B cell (primary cell): ENCODE measurements around the gene BCL7B. TPM values are rescaled to one million over a fixed set of nuclear protein-coding genes. Genes with fewer than 3 reads are reported as not detected.

Experiments
- ATAC-seq: fragments of 200-7000 bp; cut with Tn5 transposase; one replicate; pipeline ENCODE4 v1.10.0; 2021; ENCODE audit warnings: low read depth, mild to moderate bottlenecking, moderate number of reproducible peaks, moderate library complexity
- CTCF ChIA-PET: fragments of 350-600 bp; sonication (Branson Sonifier 250); formaldehyde crosslinking; loops from one replicate; lab custom pipeline; 2021; ENCODE audit warnings: antibody characterized with exemption, inconsistent platforms; lab: Charles Lee
- POLR2A ChIA-PET: fragments of 350-600 bp; sonication (Branson Sonifier 250); formaldehyde crosslinking; loops from one replicate; lab custom pipeline; 2021; ENCODE audit warnings: antibody characterized with exemption; lab: Charles Lee
- DNase-seq: peaks from one replicate; pipeline ENCODE4 v3.0.0; 2013
- H2AFZ ChIP-seq: 2 replicates; pipeline ENCODE4 v1.6.1; 2012; ENCODE audit warnings: mild to moderate bottlenecking, low read depth, low read length; ENCODE audit not compliant: insufficient read depth, poor library complexity, severe bottlenecking
- H3K27ac ChIP-seq, 2 donors: 1 replicate in 1 of 2; 2 replicates in 1 of 2; pipeline ENCODE4 v1.5.1; 2012 to 2013; ENCODE audit warnings: low read length in 2 of 2, mild to moderate bottlenecking in 2 of 2, moderate library complexity in 1 of 2
- H3K27me3 ChIP-seq, 4 experiments: fragments of 200-600 bp in 1 of 4; sonication (generic) in 1 of 4; replicated peaks in 1 of 4; 1 replicate in 2 of 4; 2 replicates in 2 of 4; pipeline versions ENCODE4 v1.6.1 to v1.7.0; 2013 to 2016; ENCODE audit warnings: low read length in 3 of 4, mild to moderate bottlenecking in 2 of 4, mixed read lengths in 1 of 4, moderate library complexity in 1 of 4; ENCODE audit not compliant: insufficient read depth in 4 of 4, control insufficient read depth in 3 of 4; ENCODE audit errors: control extremely low read depth in 1 of 4
- H3K36me3 ChIP-seq, 2 experiments: replicated peaks in 1 of 2; 1 replicate in 1 of 2; 2 replicates in 1 of 2; pipeline versions ENCODE4 v1.6.1 to v1.7.1; 2013; ENCODE audit warnings: low read length in 1 of 2; ENCODE audit not compliant: insufficient read depth in 2 of 2, control insufficient read depth in 1 of 2; ENCODE audit errors: control extremely low read depth in 1 of 2, extremely low read depth in 1 of 2
- H3K4me1 ChIP-seq, 2 donors: fragments of 200-600 bp in 1 of 2; sonication (generic) in 1 of 2; 1 replicate in 1 of 2; 2 replicates in 1 of 2; pipeline versions ENCODE4 v1.5.1 to v1.6.1; 2013 to 2017; ENCODE audit warnings: low read length in 2 of 2; ENCODE audit not compliant: control insufficient read depth in 2 of 2, insufficient read depth in 2 of 2
- H3K4me2 ChIP-seq: replicated peaks from 2 replicates; pipeline ENCODE3; 2012; ENCODE audit warnings: mild to moderate bottlenecking, low read depth, low read length; ENCODE audit not compliant: poor library complexity, severe bottlenecking
- H3K4me3 ChIP-seq, 5 experiments: fragments of 200-600 bp in 1 of 5; sonication (generic) in 1 of 5; 1 replicate in 3 of 5; 2 replicates in 2 of 5; pipeline versions ENCODE4 v1.5.1 to v1.7.0; 2011 to 2016; ENCODE audit warnings: low read length in 4 of 5, mild to moderate bottlenecking in 4 of 5, low read depth in 2 of 5, control low read depth in 1 of 5, moderate library complexity in 1 of 5; ENCODE audit not compliant: insufficient read depth in 1 of 5; ENCODE audit errors: control extremely low read depth in 1 of 5, extremely low read depth in 1 of 5
- H3K79me2 ChIP-seq: fragments of 200-600 bp; sonication (generic); one replicate; pipeline ENCODE4 v1.6.0; 2016; ENCODE audit warnings: low read length; ENCODE audit not compliant: control insufficient read depth, insufficient read depth
- H3K9ac ChIP-seq: fragments of 200-600 bp; sonication (generic); 2 replicates; pipeline ENCODE4 v1.6.1; 2017; ENCODE audit warnings: mild to moderate bottlenecking, low read length, moderate library complexity
- H3K9me3 ChIP-seq, 3 donors: one replicate each; pipeline versions ENCODE4 v1.6.1 to v1.7.1; 2013; ENCODE audit warnings: low read length in 2 of 3; ENCODE audit not compliant: control insufficient read depth in 2 of 3, insufficient read depth in 1 of 3; ENCODE audit errors: control extremely low read depth in 1 of 3
- H4K20me1 ChIP-seq: 2 replicates; pipeline ENCODE4 v1.6.0; 2012; ENCODE audit warnings: mild to moderate bottlenecking, low read length; ENCODE audit not compliant: insufficient read depth, control insufficient read depth, poor library complexity, severe bottlenecking
- H3K27ac Mint-ChIP-seq: one replicate; pipeline ENCODE4 v1.8.0; 2021; ENCODE audit warnings: mixed read lengths
- H3K27me3 Mint-ChIP-seq: one replicate; pipeline ENCODE4 v1.8.0; 2021; ENCODE audit warnings: mixed read lengths
- H3K4me1 Mint-ChIP-seq: one replicate; pipeline ENCODE4 v1.8.0; 2021; ENCODE audit warnings: mixed read lengths
- H3K4me3 Mint-ChIP-seq: one replicate; pipeline ENCODE4 v1.8.0; 2021; ENCODE audit warnings: mixed read lengths
- H3K9me3 Mint-ChIP-seq: one replicate; pipeline ENCODE4 v1.8.0; 2022; ENCODE audit warnings: mixed read lengths; ENCODE audit not compliant: insufficient read depth
- CTCF ChIP-seq: fragments of 200-600 bp; IDR thresholded peaks from one replicate; pipeline ENCODE4 v1.8.0; 2022; ENCODE audit warnings: antibody characterized with exemption, mild to moderate bottlenecking
- EZH2 ChIP-seq: IDR thresholded peaks from 2 replicates; pipeline ENCODE4 v1.6.1; 2012; ENCODE audit warnings: borderline replicate concordance, low read depth, mild to moderate bottlenecking, moderate library complexity, low read length; ENCODE audit not compliant: insufficient read depth, poor library complexity, severe bottlenecking
- WGBS: methylation state at CpG from one replicate; pipeline ENCODE4 v1.1.5; 2013; ENCODE audit warnings: missing lambda C conversion rate; ENCODE audit not compliant: insufficient coverage; 5-methylcytosine and 5-hydroxymethylcytosine counted together
- intact Hi-C: fragments of 100-400 bp; cut with micrococcal nuclease; formaldehyde crosslinking; loops from one replicate; pipeline ENCODE4 v1.10.0; 2022
- polyA plus RNA-seq: library from polyadenylated mRNA; depleted of rRNA; stranded (reverse); fragments of >200 nt; gene quantifications from 2 replicates; pipeline ENCODE4 v1.2.3, GENCODE V29; 2012
- total RNA-seq, 2 donors: library from RNA; stranded (reverse); fragments of 120-200 nt in 1 of 2; gene quantifications; 1 replicate in 1 of 2; 2 replicates in 1 of 2; pipeline versions ENCODE4 v1.2.3 to v1.2.4, GENCODE V29; 2013 to 2022

Gene BCL7B
- total and polyA plus RNA-seq, 2 donors (not counting 1 experiment from before 2014, with no cell fraction given) = 61.9 to 69.8 TPM

DNA sequence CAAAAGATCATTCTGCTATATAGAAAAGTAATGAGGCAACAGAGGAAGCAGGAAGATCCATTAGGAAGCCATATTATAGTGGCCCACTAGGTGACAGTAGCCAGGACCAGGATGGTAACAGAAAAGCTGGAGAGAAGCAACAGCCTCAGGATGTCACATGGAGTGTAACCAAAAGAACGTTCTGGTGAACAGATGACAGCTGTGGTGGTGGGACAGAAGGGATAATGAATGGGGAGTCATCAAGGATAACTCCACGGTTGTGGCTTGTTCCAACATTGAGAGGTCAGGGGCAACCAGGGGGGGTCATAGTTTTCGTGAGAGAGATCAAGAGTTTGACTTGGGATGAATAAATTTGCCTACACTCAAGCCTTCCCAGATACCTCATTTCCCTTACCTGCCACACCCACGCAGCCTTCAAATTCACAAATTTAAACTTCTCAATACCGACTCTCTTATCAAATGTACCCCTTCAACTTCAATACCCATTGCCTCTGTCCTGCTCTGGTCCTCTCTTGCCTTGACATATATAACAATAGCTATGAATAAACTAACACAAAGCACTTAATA is 11.6 kb upstream of the BCL7B start:
- no peak for DNase-seq
- H3K4me1 Mint-ChIP-seq = peaks cover 15% of the 10 kb centered on the region
- no peaks in the 10 kb centered on the region for H4K20me1 ChIP-seq
- no peaks in the 10 kb centered on the region for H3K27me3 ChIP-seq
- no peak overlapping the region for H3K27ac ChIP-seq
- H3K4me3 ChIP-seq = no peak overlapping the region
- no peak overlapping the region for H2AFZ ChIP-seq
- CTCF ChIA-PET = no interaction called here
- no peak overlapping the region for H3K4me2 ChIP-seq
- peaks cover 4% of the 10 kb centered on the region for H3K79me2 ChIP-seq
- peaks cover 0 to 52% of the 10 kb centered on the region in 2 experiments for H3K36me3 ChIP-seq
- no peak overlapping the region for H3K9ac ChIP-seq
- no peaks in the 10 kb centered on the region for H3K9me3 ChIP-seq
- H3K4me1 ChIP-seq = peaks cover 5 to 11% of the 10 kb centered on the region in 2 donors
- POLR2A ChIA-PET = no interaction called here
- no peak overlapping the region for H3K4me3 Mint-ChIP-seq
- no peaks in the 10 kb centered on the region for H3K9me3 Mint-ChIP-seq
- no peak for TF ChIP-seq EZH2
- TF ChIP-seq CTCF = no peak
- no peaks in the 10 kb centered on the region for H3K27me3 Mint-ChIP-seq
- WGBS = 90% methylated on average over 3 of the region's 5 CpGs
- intact Hi-C loops = no loop called here
- H3K27ac Mint-ChIP-seq = no peak overlapping the region
- ATAC-seq = no peak

- CTCF ChIA-PET = no interaction called here
Observed at GRCh38 chr7:73567846-73568685, 10.6 kb upstream of the BCL7B start.

More at GRCh38 chr7:73567846-73568685, 10.6 kb upstream of the BCL7B start:
- H3K4me1 Mint-ChIP-seq = peaks cover 15% of the 10 kb centered on the region
- no peak overlapping the region for H2AFZ ChIP-seq
- H3K36me3 ChIP-seq = peaks cover 0 to 41% of the 10 kb centered on the region in 2 experiments
- H3K79me2 ChIP-seq = no peaks in the 10 kb centered on the region
- no peak for DNase-seq
- H3K27ac Mint-ChIP-seq = peak overlapping the region; percentile 7
- no peaks in the 10 kb centered on the region for H3K27me3 Mint-ChIP-seq
- H3K4me2 ChIP-seq = no peak overlapping the region
- POLR2A ChIA-PET = no interaction called here
- no peaks in the 10 kb centered on the region for H3K9me3 Mint-ChIP-seq
- TF ChIP-seq EZH2 (no peak), CTCF (no peak)
- intact Hi-C loops = no loop called here
- no peak overlapping the region for H3K9ac ChIP-seq
- no peaks in the 10 kb centered on the region for H3K9me3 ChIP-seq
- H3K27me3 ChIP-seq = no peaks in the 10 kb centered on the region
- ATAC-seq = no peak
- WGBS = 72% methylated on average over 6 of the region's 12 CpGs
- no peak overlapping the region for H3K4me3 Mint-ChIP-seq
- peaks cover 5 to 11% of the 10 kb centered on the region in 2 donors for H3K4me1 ChIP-seq
- H4K20me1 ChIP-seq = no peaks in the 10 kb centered on the region
- H3K4me3 ChIP-seq = no peak overlapping the region
- H3K27ac ChIP-seq = no peak overlapping the region
